Activated naive CD4-positive, alpha-beta T cell treated with anti-CD3 and anti-CD28 coated beads for 36 hours (primary cell): Measurements from ENCODE around the gene IRF2. TPM values are rescaled to one million over a fixed set of nuclear protein-coding genes. Genes with fewer than 3 reads are reported as not detected.
A peak's percentile ranks its signal among the peaks of the same experiment; 100 is the strongest.
"Not testable (repeated sequence)": the region's sequence is repeated elsewhere in the genome, so short reads cannot be mapped to it uniquely, and the experiment has no call there.

ENCODE experiments used
- CTCF ChIA-PET: fragments of 350-600 bp; sonication (Branson Sonifier 250); formaldehyde crosslinking; loops from one replicate; lab custom pipeline; 2021; ENCODE audit warnings: antibody characterized with exemption; lab: Charles Lee
- DNase-seq: peaks from one replicate; pipeline ENCODE4 v3.0.0-alpha.2; 2020
- H3K27ac Mint-ChIP-seq: one replicate; pipeline ENCODE4 v1.8.0; 2021; ENCODE audit warnings: mild to moderate bottlenecking, mixed read lengths
- H3K27me3 Mint-ChIP-seq: one replicate; pipeline ENCODE4 v1.8.0; 2021; ENCODE audit warnings: low read depth, mixed read lengths
- H3K36me3 Mint-ChIP-seq: one replicate; pipeline ENCODE4 v1.8.0; 2021; ENCODE audit warnings: low read depth, mixed read lengths
- H3K4me1 Mint-ChIP-seq: one replicate; pipeline ENCODE4 v1.8.0; 2021; ENCODE audit warnings: low read depth, mixed read lengths
- H3K4me3 Mint-ChIP-seq: one replicate; pipeline ENCODE4 v1.8.0; 2021; ENCODE audit warnings: mild to moderate bottlenecking, moderate library complexity, mixed read lengths
- H3K9me3 Mint-ChIP-seq: one replicate; pipeline ENCODE4 v1.8.0; 2021; ENCODE audit warnings: mixed read lengths
- intact Hi-C: fragments of 100-400 bp; cut with micrococcal nuclease; formaldehyde crosslinking; loops from one replicate; pipeline ENCODE4 v1.15.1; 2023
- total RNA-seq, 2 experiments: library from RNA; stranded (reverse); gene quantifications; one replicate each; pipeline ENCODE4 v1.2.3, GENCODE V29; 2021

Gene IRF2
- total RNA-seq, 2 experiments from 2014 or later: 37.3 to 38.3 TPM

DNA sequence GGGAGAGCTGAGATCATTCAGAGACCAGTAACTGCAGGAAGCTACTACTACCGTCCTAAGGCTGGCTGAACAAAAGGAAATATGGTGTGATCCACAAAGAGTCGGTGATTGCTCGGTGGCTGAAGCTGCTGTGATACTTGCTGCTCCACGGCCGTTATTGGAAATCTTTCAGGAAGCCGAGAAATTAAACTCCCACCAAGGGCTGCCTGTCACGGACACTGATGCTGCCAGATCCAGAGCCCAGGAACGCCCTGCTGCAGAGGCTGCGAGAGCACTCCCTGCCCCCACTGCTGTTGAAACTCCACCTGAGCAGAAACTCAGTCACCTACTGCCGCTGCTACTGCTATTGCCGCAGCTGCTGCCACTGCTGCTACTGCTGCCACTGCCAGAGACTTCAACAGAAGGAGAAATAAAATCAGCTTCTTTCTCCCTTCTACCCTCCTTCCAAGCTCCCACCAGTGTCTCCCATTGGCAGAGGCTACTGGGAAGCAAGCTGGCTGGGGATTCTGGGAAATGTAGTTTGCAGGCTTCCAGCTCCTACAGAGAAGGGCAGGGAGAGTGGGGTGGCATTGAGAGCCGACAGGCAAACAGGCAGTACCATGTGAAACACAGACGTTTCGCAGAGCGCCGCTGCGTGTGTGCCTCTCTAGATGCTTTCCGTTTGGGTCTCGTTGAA is 130.7 kb downstream of the IRF2 start:
- DNase-seq: peak; percentile 61
- CTCF ChIA-PET: interaction anchor here (1.0 to 1.2 kb wide), 3 partner anchors 8 to 16 kb away, joined by 3 to 6 read pairs (median 3); no protein-coding TSS in a partner anchor
- Mint-ChIP-seq H3K4me3 (peak overlapping the region; percentile 77), H3K36me3 (no peaks in the 10 kb centered on the region), H3K9me3 (no peaks in the 10 kb centered on the region), H3K27ac (peak overlapping the region; percentile 60), H3K4me1 (peaks cover 14% of the 10 kb centered on the region), H3K27me3 (peaks cover 3% of the 10 kb centered on the region)
- intact Hi-C loops: loop anchor here (1.0 to 2.0 kb wide), 3 partner anchors 15 to 73 kb away; no protein-coding TSS in a partner anchor

DNA sequence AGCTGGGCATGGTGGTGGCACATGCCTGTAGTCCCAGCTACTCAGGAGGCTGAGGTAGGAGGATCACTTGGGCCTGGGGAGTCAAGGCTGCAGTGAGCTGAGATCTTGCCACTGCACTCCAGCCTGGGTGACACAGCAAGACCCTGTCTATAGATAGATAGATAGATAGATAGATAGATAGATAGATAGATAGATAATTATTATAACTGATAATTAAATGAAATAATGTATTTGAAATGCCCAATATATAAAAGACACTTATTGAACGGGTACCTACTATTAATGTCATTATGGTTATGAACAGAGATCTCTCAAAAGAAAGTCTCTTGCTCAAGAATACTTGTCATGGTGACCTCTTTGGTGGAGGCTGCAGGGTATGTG is 131.5 kb downstream of the IRF2 start:
- intact Hi-C loops: loop anchor here (1.0 to 2.0 kb wide), 2 partner anchors 15 to 54 kb away; no protein-coding TSS in a partner anchor
- not testable (repeated sequence) for DNase-seq, H3K27ac Mint-ChIP-seq, H3K36me3 Mint-ChIP-seq, H3K27me3 Mint-ChIP-seq, H3K9me3 Mint-ChIP-seq
- Mint-ChIP-seq H3K4me3 (peak overlapping the region; percentile 77), H3K4me1 (peaks cover 14% of the 10 kb centered on the region)
- CTCF ChIA-PET: interaction anchor here (0.8 to 1.2 kb wide), 3 partner anchors 8 to 123 kb away, joined by 3 to 6 read pairs (median 6); no protein-coding TSS in a partner anchor

DNA sequence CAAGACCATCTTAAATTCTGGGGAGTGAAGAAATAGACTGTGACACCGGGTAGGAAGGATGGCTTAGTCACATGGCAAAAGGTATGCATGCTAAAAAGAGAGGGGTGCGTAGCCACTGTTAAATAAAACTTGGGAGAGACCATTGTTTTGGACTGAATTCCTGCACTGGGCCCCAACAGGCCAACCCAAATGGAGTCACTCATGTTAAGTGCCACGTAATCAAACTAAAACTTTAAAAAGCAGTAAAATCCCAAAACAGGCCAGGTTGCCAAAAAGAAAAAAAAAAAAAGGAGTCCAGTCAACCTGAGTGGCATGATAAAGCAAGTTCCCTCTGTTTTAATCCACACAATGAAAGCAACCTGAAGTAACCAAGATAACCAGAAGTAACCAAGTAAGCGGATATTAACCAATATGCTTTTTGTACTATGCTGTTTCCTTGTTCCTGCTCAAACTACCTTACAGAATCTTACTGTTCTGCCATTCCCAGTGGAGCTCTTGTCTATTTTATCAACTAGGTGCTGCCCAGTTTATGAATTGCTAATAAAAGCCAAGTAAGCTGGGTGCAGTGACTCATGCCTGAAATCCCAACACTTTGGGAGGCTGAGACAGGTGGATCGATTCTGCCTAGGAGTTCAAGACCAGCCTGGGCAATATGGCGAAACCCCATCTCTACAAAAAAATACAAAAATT is 132.0 kb downstream of the IRF2 start:
- Mint-ChIP-seq H3K36me3 (no peaks in the 10 kb centered on the region), H3K27ac (no peak overlapping the region), H3K4me1 (peaks cover 14% of the 10 kb centered on the region), H3K9me3 (peaks cover 8% of the 10 kb centered on the region), H3K4me3 (no peak overlapping the region), H3K27me3 (peaks cover 1% of the 10 kb centered on the region)
- no peak for DNase-seq
- intact Hi-C loops: loop anchor here (2.0 kb wide), 1 partner anchor 54 kb away; no protein-coding TSS in a partner anchor
- CTCF ChIA-PET: interaction anchor here (0.8 to 1.5 kb wide), 2 partner anchors 11 to 123 kb away, joined by 3 to 6 read pairs; no protein-coding TSS in a partner anchor

DNA sequence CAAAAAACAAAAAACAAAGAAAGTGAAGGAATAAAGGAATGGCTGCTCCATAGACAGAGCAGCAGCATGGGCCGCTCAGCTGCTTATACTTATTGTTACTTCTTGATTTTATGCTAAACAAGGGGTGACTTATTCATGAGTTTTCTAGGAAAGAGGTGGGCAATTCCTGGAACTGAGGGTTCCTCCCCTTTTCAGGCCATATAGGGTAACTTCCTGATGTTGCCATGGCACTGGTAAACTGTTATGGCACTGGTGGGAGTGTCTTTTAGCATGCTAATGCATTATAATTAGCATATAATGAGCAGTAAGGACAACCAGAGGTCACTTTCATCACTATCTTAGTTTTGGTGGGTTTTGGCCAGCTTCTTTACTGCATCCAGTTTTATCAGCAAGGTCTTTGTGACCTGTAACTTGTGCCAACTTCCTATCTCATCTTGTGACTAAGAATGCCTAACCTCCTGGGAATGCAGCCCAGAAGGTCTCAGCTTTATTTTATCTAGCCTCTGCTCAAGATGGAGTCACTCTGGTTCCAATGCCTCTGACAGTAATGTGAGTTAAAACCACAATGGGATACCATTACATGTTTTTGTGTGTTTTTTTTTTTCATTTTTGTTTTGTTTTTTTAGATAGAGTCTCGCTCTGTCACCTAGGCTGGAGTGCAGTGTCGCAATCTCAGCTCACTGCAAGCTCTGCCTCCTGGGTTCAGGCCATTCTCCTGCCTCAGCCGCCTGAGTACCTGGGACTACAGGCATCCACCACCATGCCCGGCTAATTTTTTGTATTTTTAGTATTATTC is 134.8 kb downstream of the IRF2 start:
- H3K27me3 Mint-ChIP-seq, intact Hi-C loops, H3K36me3 Mint-ChIP-seq, DNase-seq, H3K27ac Mint-ChIP-seq, H3K4me3 Mint-ChIP-seq: not testable (repeated sequence)
- H3K9me3 Mint-ChIP-seq: peaks cover 11% of the 10 kb centered on the region
- CTCF ChIA-PET: interaction anchor here (0.8 to 1.0 kb wide), 3 partner anchors 11 to 122 kb away, joined by 3 to 7 read pairs (median 3); no protein-coding TSS in a partner anchor
- peaks cover 20% of the 10 kb centered on the region for H3K4me1 Mint-ChIP-seq

DNA sequence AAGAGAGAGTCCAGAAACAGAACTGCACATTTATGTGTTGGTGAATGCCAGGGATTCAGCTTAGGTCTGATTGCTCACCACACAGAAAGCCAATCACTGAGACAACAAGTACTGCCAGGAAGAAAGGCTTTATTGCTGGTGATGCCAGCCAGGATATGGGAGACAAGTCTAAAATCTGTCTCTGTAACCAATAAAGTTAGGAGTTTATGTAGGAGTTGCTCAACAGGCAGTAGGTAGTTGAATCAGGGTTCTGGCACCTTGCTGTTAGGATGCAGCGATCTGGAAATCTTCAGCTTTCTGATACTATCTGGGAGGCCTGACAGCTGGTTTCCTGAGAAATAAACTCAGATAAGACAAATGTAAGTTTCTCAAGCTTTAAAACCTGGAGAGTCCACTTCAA is 136.4 kb downstream of the IRF2 start:
- Mint-ChIP-seq H3K9me3 (peaks cover 11% of the 10 kb centered on the region), H3K27ac (no peak overlapping the region), H3K36me3 (peaks cover 3% of the 10 kb centered on the region), H3K27me3 (no peaks in the 10 kb centered on the region), H3K4me3 (no peak overlapping the region), H3K4me1 (peaks cover 11% of the 10 kb centered on the region)
- DNase-seq: no peak
- CTCF ChIA-PET: interaction anchor here (1.6 kb wide), 1 partner anchor 10 kb away, joined by 11 read pairs; no protein-coding TSS in a partner anchor
- intact Hi-C loops: no loop called here

Other genes with a start within 250 kb of the IRF2 start
- 10 to 100 TPM; 27.5 to 27.9 TPM for gene CASP3, start 174.9 kb upstream of the IRF2 start, total RNA-seq
- gene PRIMPOL, start 175.2 kb upstream of the IRF2 start, total RNA-seq: 10 to 100 TPM; 17.9 to 18.1 TPM